GM21423 (cell line): ENCODE results near the gene NEUROD2.

Experiments used
- ATAC-seq: cut with Tn5 transposase; IDR thresholded peaks from one replicate; pipeline ENCODE4 v1.9.1; 2021; ENCODE audit warnings: mild to moderate bottlenecking, moderate library complexity; ENCODE audit not compliant: unreplicated experiment

The NEUROD2 gene

GRCh38 chr17:39618956-39619785 lies 11.5 kb upstream of the NEUROD2 start:
- no peak for ATAC-seq

GRCh38 chr17:39618246-39618913 lies 10.7 kb upstream of the NEUROD2 start:
- ATAC-seq = no peak

- ATAC-seq = no peak
Measured at GRCh38 chr17:39617446-39618245, 9.9 kb upstream of the NEUROD2 start.

GRCh38 chr17:39617100-39617445 lies 9.4 kb upstream of the NEUROD2 start:
- no peak for ATAC-seq

- no peak for ATAC-seq
Measured at GRCh38 chr17:39615434-39615833, 7.7 kb upstream of the NEUROD2 start.

GRCh38 chr17:39614545-39615157 lies 6.9 kb upstream of the NEUROD2 start:
- ATAC-seq = no peak

GRCh38 chr17:39612935-39613464 lies 5.3 kb upstream of the NEUROD2 start:
- no peak for ATAC-seq

- ATAC-seq = no peak
Measured at GRCh38 chr17:39612291-39612894, 4.7 kb upstream of the NEUROD2 start.

- ATAC-seq = no peak
Measured at GRCh38 chr17:39611401-39612112, 3.8 kb upstream of the NEUROD2 start.

- ATAC-seq = no peak
Measured at GRCh38 chr17:39609416-39610025, 1.8 kb upstream of the NEUROD2 start.

- ATAC-seq = no peak
Measured at GRCh38 chr17:39608142-39608981, 642 bp upstream of the NEUROD2 start.

- no peak for ATAC-seq
Measured at GRCh38 chr17:39607057-39607850, 466 bp downstream of the NEUROD2 start.

- ATAC-seq = no peak
Measured at GRCh38 chr17:39606434-39607056, 1.2 kb downstream of the NEUROD2 start.

GRCh38 chr17:39605492-39606433 lies 2.0 kb downstream of the NEUROD2 start:
- ATAC-seq = no peak

- ATAC-seq = no peak
Measured at GRCh38 chr17:39604911-39605491, 2.7 kb downstream of the NEUROD2 start.
